Epithelial cell of prostate (primary cell): ENCODE results near the gene TULP4.

Experiments used
- DNase-seq: peaks from one replicate; pipeline ENCODE4 v3.0.0-alpha.2; 2011; ENCODE audit warnings: low read depth, low spot score
- H3K27ac ChIP-seq: fragments of 450-650 bp; 2 replicates; pipeline ENCODE4 v1.5.1; 2017; ENCODE audit warnings: mild to moderate bottlenecking

The TULP4 gene

GRCh38 chr6:158487495-158487894 lies 175.2 kb downstream of the TULP4 start:
- H3K27ac ChIP-seq, result peak overlapping the region; percentile 40
- DNase-seq, result no peak

- DNase-seq, result peak; percentile 91
- peak overlapping the region; percentile 40 for H3K27ac ChIP-seq
Measured at GRCh38 chr6:158488065-158488464, 175.8 kb downstream of the TULP4 start.

- DNase-seq, result no peak
Measured at GRCh38 chr6:158489441-158489840, 177.2 kb downstream of the TULP4 start.

GRCh38 chr6:158492881-158493280 lies 180.6 kb downstream of the TULP4 start:
- DNase-seq, result no peak
- no peak overlapping the region for H3K27ac ChIP-seq

More at GRCh38 chr6:158489441-158489840, 177.2 kb downstream of the TULP4 start:
- no peak overlapping the region for H3K27ac ChIP-seq

GRCh38 chr6:158496700-158497099 lies 184.4 kb downstream of the TULP4 start:
- no peak overlapping the region for H3K27ac ChIP-seq
- no peak for DNase-seq

- H3K27ac ChIP-seq, result no peak overlapping the region
- no peak for DNase-seq
Measured at GRCh38 chr6:158497620-158498019, 185.4 kb downstream of the TULP4 start.

GRCh38 chr6:158498362-158498761 lies 186.1 kb downstream of the TULP4 start:
- no peak overlapping the region for H3K27ac ChIP-seq
- no peak for DNase-seq

- no peak for DNase-seq
- no peak overlapping the region for H3K27ac ChIP-seq
Measured at GRCh38 chr6:158499601-158500000, 187.3 kb downstream of the TULP4 start.

- no peak overlapping the region for H3K27ac ChIP-seq
- no peak for DNase-seq
Measured at GRCh38 chr6:158500016-158500735, 187.9 kb downstream of the TULP4 start.

GRCh38 chr6:158501360-158502262 lies 189.3 kb downstream of the TULP4 start:
- no peak for DNase-seq
- no peak overlapping the region for H3K27ac ChIP-seq

- no peak for DNase-seq
- H3K27ac ChIP-seq, result no peak overlapping the region
Measured at GRCh38 chr6:158502263-158502950, 190.1 kb downstream of the TULP4 start.

GRCh38 chr6:158503222-158503621 lies 191.0 kb downstream of the TULP4 start:
- no peak overlapping the region for H3K27ac ChIP-seq
- DNase-seq, result no peak

GRCh38 chr6:158503846-158504245 lies 191.6 kb downstream of the TULP4 start:
- DNase-seq, result no peak

GRCh38 chr6:158505194-158505593 lies 192.9 kb downstream of the TULP4 start:
- no peak for DNase-seq
- H3K27ac ChIP-seq, result no peak overlapping the region

More at GRCh38 chr6:158503846-158504245, 191.6 kb downstream of the TULP4 start:
- no peak overlapping the region for H3K27ac ChIP-seq

GRCh38 chr6:158506601-158507000 lies 194.3 kb downstream of the TULP4 start:
- no peak for DNase-seq
- no peak overlapping the region for H3K27ac ChIP-seq

- no peak for DNase-seq
- no peak overlapping the region for H3K27ac ChIP-seq
Measured at GRCh38 chr6:158507174-158507573, 194.9 kb downstream of the TULP4 start.

- no peak overlapping the region for H3K27ac ChIP-seq
- no peak for DNase-seq
Measured at GRCh38 chr6:158508450-158508849, 196.2 kb downstream of the TULP4 start.

GRCh38 chr6:158509465-158509864 lies 197.2 kb downstream of the TULP4 start:
- DNase-seq, result no peak
- H3K27ac ChIP-seq, result no peak overlapping the region

- no peak for DNase-seq
- no peak overlapping the region for H3K27ac ChIP-seq
Measured at GRCh38 chr6:158512809-158513208, 200.5 kb downstream of the TULP4 start.

- no peak overlapping the region for H3K27ac ChIP-seq
Measured at GRCh38 chr6:158514176-158514575, 201.9 kb downstream of the TULP4 start.

GRCh38 chr6:158514991-158515390 lies 202.7 kb downstream of the TULP4 start:
- no peak overlapping the region for H3K27ac ChIP-seq
- DNase-seq, result no peak

More at GRCh38 chr6:158514176-158514575, 201.9 kb downstream of the TULP4 start:
- DNase-seq, result no peak
